ENCODE results near the gene SCPEP1.
A peak's percentile ranks its signal among the peaks of the same experiment; 100 is the strongest.

SCPEP1 gene

DNA sequence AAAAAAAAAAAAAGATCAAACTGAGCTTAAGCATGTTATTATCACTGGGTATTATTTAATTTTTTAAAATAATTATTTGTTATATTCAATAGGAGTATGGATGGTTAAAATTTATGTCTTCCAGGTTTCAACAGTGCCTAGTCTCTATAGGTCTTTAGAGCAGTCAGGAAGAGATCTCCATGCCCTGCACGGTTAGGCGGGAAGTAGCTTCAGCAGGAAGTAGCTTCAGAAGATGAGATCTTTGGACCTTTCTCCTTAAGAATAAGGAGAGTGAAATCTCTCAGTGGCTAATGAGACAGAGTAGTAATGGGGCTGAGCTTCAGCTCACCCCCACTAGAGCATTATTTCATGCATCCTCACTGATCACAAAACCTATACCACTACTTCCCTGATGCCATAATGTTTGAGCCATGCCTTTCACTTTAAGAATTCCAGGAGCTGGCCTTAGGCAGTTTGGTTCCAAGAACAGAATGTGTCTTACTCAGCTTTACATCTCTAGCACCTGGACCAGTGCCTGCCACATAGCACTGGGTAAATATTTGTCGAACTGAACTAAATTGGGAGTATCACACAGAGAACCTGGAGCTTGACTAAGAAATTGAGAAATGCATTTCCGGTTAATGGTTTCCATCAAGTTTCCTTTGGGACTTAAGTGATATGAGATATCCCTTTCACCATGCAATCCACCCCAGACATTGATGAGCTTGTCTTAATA, 43.5 kb downstream of the SCPEP1 start:
- Histone ChIP-seq H3K27me3 (ENCODE audit: control insufficient read depth, insufficient read depth, low read length) (no peaks in the 10 kb centered on the region), H3K4me3 (ENCODE audit: low read depth, low read length) (no peak overlapping the region), H3K27ac (ENCODE audit: low read depth, low read length) (no peak overlapping the region), H3K9ac (ENCODE audit: low read length) (no peak overlapping the region), H3K4me1 (ENCODE audit: control insufficient read depth, insufficient read depth, low read length) (peaks cover 18% of the 10 kb centered on the region), H3K36me3 (ENCODE audit: control insufficient read depth, insufficient read depth, low read length) (no peaks in the 10 kb centered on the region), H3K9me3 (ENCODE audit: control insufficient read depth, insufficient read depth, low read depth, low read length) (peaks cover 34% of the 10 kb centered on the region)

DNA sequence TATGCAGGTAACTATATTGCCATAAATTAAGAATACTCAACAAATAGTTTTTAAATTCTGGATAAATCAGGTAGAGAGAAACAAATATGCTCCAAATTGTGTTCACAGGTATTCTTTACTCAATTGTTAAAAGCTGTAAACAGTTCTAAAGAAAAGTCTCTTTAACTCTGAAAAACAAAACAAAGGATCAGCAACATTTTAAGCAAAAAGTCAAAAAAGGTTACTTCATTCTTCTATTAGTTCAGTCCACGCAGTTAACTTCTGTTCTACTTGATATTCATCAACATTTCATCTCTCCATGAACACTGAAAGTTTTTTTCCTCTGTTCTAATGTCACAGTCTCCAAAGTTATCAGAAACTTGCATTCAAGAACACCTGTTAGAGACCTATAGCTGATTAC, 47.9 kb downstream of the SCPEP1 start:
- Histone ChIP-seq H3K27me3 (ENCODE audit: control insufficient read depth, insufficient read depth, low read length) (no peaks in the 10 kb centered on the region), H3K9ac (ENCODE audit: low read length) (no peak overlapping the region), H3K36me3 (ENCODE audit: control insufficient read depth, insufficient read depth, low read length) (no peaks in the 10 kb centered on the region), H3K4me1 (ENCODE audit: control insufficient read depth, insufficient read depth, low read length) (no peaks in the 10 kb centered on the region), H3K27ac (ENCODE audit: low read depth, low read length) (no peak overlapping the region), H3K9me3 (ENCODE audit: control insufficient read depth, insufficient read depth, low read depth, low read length) (peaks cover 54% of the 10 kb centered on the region), H3K4me3 (ENCODE audit: low read depth, low read length) (no peak overlapping the region)

GRCh38 chr17:57027852-57028251, 49.9 kb downstream of the SCPEP1 start:
- H3K36me3 ChIP-seq (ENCODE audit: control insufficient read depth, insufficient read depth, low read length), result no peaks in the 10 kb centered on the region
- H3K9me3 ChIP-seq (ENCODE audit: control insufficient read depth, insufficient read depth, low read depth, low read length), result peaks cover 49% of the 10 kb centered on the region
- no peak overlapping the region for H3K27ac ChIP-seq (ENCODE audit: low read depth, low read length)
- H3K27me3 ChIP-seq (ENCODE audit: control insufficient read depth, insufficient read depth, low read length), result no peaks in the 10 kb centered on the region
- H3K4me1 ChIP-seq (ENCODE audit: control insufficient read depth, insufficient read depth, low read length), result no peaks in the 10 kb centered on the region
- H3K9ac ChIP-seq (ENCODE audit: low read length), result no peak overlapping the region
- H3K4me3 ChIP-seq (ENCODE audit: low read depth, low read length), result no peak overlapping the region

- Histone ChIP-seq H3K9me3 (ENCODE audit: control insufficient read depth, insufficient read depth, low read depth, low read length) (peaks cover 19% of the 10 kb centered on the region), H3K4me1 (ENCODE audit: control insufficient read depth, insufficient read depth, low read length) (peaks cover 3% of the 10 kb centered on the region; the same call in 1 of the 2 replicates)
Measured at GRCh38 chr17:57032343-57032742, 54.4 kb downstream of the SCPEP1 start.

GRCh38 chr17:57033296-57033695, 55.4 kb downstream of the SCPEP1 start:
- peaks cover 10% of the 10 kb centered on the region for H3K9me3 ChIP-seq (ENCODE audit: control insufficient read depth, insufficient read depth, low read depth, low read length)
- H3K27me3 ChIP-seq (ENCODE audit: control insufficient read depth, insufficient read depth, low read length), result no peaks in the 10 kb centered on the region
- no peak overlapping the region for H3K4me3 ChIP-seq (ENCODE audit: low read depth, low read length)
- peaks cover 3% of the 10 kb centered on the region; the same call in 1 of the 2 replicates for H3K4me1 ChIP-seq (ENCODE audit: control insufficient read depth, insufficient read depth, low read length)
- peak overlapping the region; percentile 63; the same call in 1 of the 2 replicates for H3K27ac ChIP-seq (ENCODE audit: low read depth, low read length)
- H3K36me3 ChIP-seq (ENCODE audit: control insufficient read depth, insufficient read depth, low read length), result no peaks in the 10 kb centered on the region
- H3K9ac ChIP-seq (ENCODE audit: low read length), result no peak overlapping the region

More at GRCh38 chr17:57032343-57032742, 54.4 kb downstream of the SCPEP1 start:
- Histone ChIP-seq H3K27me3 (ENCODE audit: control insufficient read depth, insufficient read depth, low read length) (no peaks in the 10 kb centered on the region), H3K4me3 (ENCODE audit: low read depth, low read length) (no peak overlapping the region), H3K9ac (ENCODE audit: low read length) (no peak overlapping the region), H3K27ac (ENCODE audit: low read depth, low read length) (no peak overlapping the region), H3K36me3 (ENCODE audit: control insufficient read depth, insufficient read depth, low read length) (no peaks in the 10 kb centered on the region)

DNA sequence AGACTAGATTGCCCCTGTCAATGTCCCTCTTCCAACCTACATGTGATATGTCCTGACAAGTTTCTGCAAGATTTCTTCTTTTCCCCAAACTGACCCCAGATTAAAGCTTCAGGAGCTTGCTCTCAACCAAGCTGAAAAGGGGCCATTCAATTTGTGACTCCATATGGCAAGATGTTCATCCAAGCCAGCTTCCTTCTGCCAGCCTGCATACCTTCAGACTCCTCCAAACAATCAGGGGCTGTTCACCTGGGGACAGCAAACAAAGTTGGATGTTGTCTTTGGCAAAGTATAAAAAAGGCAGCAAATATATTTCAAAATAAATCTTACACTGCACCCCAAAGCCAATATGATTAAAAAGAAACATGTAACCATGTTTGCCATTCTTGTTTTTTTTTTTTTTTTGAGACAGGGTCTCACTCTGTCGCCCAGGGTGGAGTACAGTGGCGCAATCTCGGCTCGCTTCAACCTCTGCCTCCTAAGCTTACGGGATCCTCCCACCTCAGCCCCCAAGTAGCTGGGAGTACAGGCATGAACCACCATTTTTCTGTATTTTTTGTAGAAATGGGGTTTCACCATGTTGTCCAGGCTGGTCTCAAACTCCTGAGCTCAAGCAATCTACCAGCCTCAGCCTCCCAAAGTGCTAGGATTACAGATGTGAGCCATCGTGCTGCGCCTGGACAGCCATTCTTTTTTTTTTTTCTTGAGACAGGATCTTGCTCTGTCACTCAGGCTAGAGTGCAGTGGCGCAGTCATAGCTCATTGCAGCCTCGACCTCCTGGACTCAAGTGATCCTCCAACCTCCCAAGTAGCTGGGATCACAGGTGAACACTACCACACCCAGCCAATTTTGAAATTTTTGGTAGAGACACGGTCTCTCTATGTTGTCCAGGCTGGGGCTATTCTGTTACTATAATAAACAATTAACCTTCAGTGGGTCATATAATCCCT, 57.1 kb downstream of the SCPEP1 start:
- Histone ChIP-seq H3K4me1 (ENCODE audit: control insufficient read depth, insufficient read depth, low read length) (peaks cover 3% of the 10 kb centered on the region; the same call in 1 of the 2 replicates), H3K9ac (ENCODE audit: low read length) (no peak overlapping the region), H3K27me3 (ENCODE audit: control insufficient read depth, insufficient read depth, low read length) (no peaks in the 10 kb centered on the region), H3K9me3 (ENCODE audit: control insufficient read depth, insufficient read depth, low read depth, low read length) (no peaks in the 10 kb centered on the region), H3K36me3 (ENCODE audit: control insufficient read depth, insufficient read depth, low read length) (no peaks in the 10 kb centered on the region), H3K27ac (ENCODE audit: low read depth, low read length) (no peak overlapping the region), H3K4me3 (ENCODE audit: low read depth, low read length) (no peak overlapping the region)

GRCh38 chr17:57035971-57036481, 58.1 kb downstream of the SCPEP1 start:
- no peak overlapping the region for H3K4me3 ChIP-seq (ENCODE audit: low read depth, low read length)
- no peak overlapping the region for H3K27ac ChIP-seq (ENCODE audit: low read depth, low read length)
- no peak overlapping the region for H3K9ac ChIP-seq (ENCODE audit: low read length)
- no peaks in the 10 kb centered on the region for H3K9me3 ChIP-seq (ENCODE audit: control insufficient read depth, insufficient read depth, low read depth, low read length)
- peaks cover 3% of the 10 kb centered on the region; the same call in 1 of the 2 replicates for H3K4me1 ChIP-seq (ENCODE audit: control insufficient read depth, insufficient read depth, low read length)
- H3K36me3 ChIP-seq (ENCODE audit: control insufficient read depth, insufficient read depth, low read length), result no peaks in the 10 kb centered on the region
- no peaks in the 10 kb centered on the region for H3K27me3 ChIP-seq (ENCODE audit: control insufficient read depth, insufficient read depth, low read length)

DNA sequence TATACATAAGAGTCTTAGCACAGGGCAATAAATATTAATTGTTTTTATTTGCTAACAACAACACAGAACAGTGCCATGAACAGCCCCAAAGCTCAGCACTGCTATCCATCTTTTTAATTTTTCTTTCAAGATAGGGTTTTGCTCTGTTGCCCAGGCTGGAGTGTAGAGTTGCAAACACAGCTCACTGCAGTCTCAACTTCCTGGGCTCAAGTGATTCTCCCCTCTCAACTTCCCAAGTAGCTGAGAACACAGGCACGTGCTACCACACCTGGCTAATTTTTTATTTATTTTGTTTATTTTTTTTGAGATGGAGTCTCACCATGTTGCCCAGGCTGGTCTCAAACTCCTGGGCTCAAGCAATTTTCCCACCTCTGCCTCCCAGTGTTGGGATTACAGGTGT, 59.5 kb downstream of the SCPEP1 start:
- H3K27ac ChIP-seq (ENCODE audit: low read depth, low read length), result no peak overlapping the region
- H3K27me3 ChIP-seq (ENCODE audit: control insufficient read depth, insufficient read depth, low read length), result no peaks in the 10 kb centered on the region
- H3K36me3 ChIP-seq (ENCODE audit: control insufficient read depth, insufficient read depth, low read length), result no peaks in the 10 kb centered on the region
- no peaks in the 10 kb centered on the region for H3K9me3 ChIP-seq (ENCODE audit: control insufficient read depth, insufficient read depth, low read depth, low read length)
- no peak overlapping the region for H3K4me3 ChIP-seq (ENCODE audit: low read depth, low read length)
- no peak overlapping the region for H3K9ac ChIP-seq (ENCODE audit: low read length)
- peaks cover 3% of the 10 kb centered on the region; the same call in 1 of the 2 replicates for H3K4me1 ChIP-seq (ENCODE audit: control insufficient read depth, insufficient read depth, low read length)

DNA sequence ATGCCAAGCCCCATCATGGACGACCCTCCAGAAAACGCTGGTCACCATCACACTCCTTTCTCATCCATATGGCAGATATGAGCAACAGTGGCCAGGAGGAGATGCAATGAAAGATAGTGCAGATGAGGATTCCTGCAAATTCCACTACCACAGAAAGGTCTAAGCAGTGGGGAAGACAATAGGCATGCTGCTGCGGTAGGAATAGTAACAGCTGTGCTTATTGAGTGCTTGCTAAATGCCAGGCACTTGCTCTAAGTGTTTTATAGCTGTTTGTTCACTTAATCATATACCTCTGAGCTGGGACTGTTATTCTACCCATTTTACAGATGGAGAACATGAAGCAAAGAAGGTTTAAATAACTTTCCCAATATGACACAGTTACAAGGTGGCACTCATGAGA, 60.6 kb downstream of the SCPEP1 start:
- no peak overlapping the region for H3K4me3 ChIP-seq (ENCODE audit: low read depth, low read length)
- H3K27me3 ChIP-seq (ENCODE audit: control insufficient read depth, insufficient read depth, low read length), result no peaks in the 10 kb centered on the region
- no peaks in the 10 kb centered on the region for H3K36me3 ChIP-seq (ENCODE audit: control insufficient read depth, insufficient read depth, low read length)
- H3K9ac ChIP-seq (ENCODE audit: low read length), result no peak overlapping the region
- no peaks in the 10 kb centered on the region for H3K4me1 ChIP-seq (ENCODE audit: control insufficient read depth, insufficient read depth, low read length)
- no peak overlapping the region for H3K27ac ChIP-seq (ENCODE audit: low read depth, low read length)
- H3K9me3 ChIP-seq (ENCODE audit: control insufficient read depth, insufficient read depth, low read depth, low read length), result no peaks in the 10 kb centered on the region

DNA sequence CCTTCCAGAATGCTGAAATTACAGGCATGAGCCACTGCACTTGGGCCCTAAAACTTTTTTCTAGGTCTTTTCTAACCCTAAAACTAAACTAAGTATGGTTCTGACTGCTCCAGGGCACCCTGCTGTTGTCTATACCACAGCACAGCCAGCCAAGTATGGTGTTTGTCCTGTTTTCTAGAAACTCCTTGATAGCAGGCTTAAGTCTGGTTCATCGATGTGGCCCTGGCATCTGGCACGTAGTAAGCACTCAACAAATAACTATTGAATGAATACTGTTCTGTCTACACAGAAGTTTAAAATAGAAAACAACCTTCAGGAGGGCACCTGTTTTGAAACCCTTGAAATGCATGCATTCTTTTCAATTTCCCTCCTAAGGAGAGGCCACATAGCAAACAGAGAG, 62.6 kb downstream of the SCPEP1 start:
- H3K4me1 ChIP-seq (ENCODE audit: control insufficient read depth, insufficient read depth, low read length), result no peaks in the 10 kb centered on the region
- no peak overlapping the region for H3K27ac ChIP-seq (ENCODE audit: low read depth, low read length)
- no peak overlapping the region for H3K9ac ChIP-seq (ENCODE audit: low read length)
- no peaks in the 10 kb centered on the region for H3K9me3 ChIP-seq (ENCODE audit: control insufficient read depth, insufficient read depth, low read depth, low read length)
- no peaks in the 10 kb centered on the region for H3K36me3 ChIP-seq (ENCODE audit: control insufficient read depth, insufficient read depth, low read length)
- no peaks in the 10 kb centered on the region for H3K27me3 ChIP-seq (ENCODE audit: control insufficient read depth, insufficient read depth, low read length)
- H3K4me3 ChIP-seq (ENCODE audit: low read depth, low read length), result no peak overlapping the region

- Histone ChIP-seq H3K27me3 (ENCODE audit: control insufficient read depth, insufficient read depth, low read length) (no peaks in the 10 kb centered on the region), H3K9me3 (ENCODE audit: control insufficient read depth, insufficient read depth, low read depth, low read length) (no peaks in the 10 kb centered on the region), H3K9ac (ENCODE audit: low read length) (no peak overlapping the region), H3K27ac (ENCODE audit: low read depth, low read length) (no peak overlapping the region), H3K4me1 (ENCODE audit: control insufficient read depth, insufficient read depth, low read length) (no peaks in the 10 kb centered on the region), H3K4me3 (ENCODE audit: low read depth, low read length) (no peak overlapping the region), H3K36me3 (ENCODE audit: control insufficient read depth, insufficient read depth, low read length) (no peaks in the 10 kb centered on the region)
Measured at GRCh38 chr17:57043276-57043675, 65.3 kb downstream of the SCPEP1 start.

Measured in HUES6 (cell line).